ENCODE measurements around the gene BNIPL.

BNIPL gene

GRCh38 chr1:151069103-151069486, 32.7 kb downstream of the BNIPL start:
- no peaks in the 10 kb centered on the region for H3K9me3 ChIP-seq (ENCODE audit: control insufficient read depth, low read length)
- no peak overlapping the region for H3K4me3 ChIP-seq (ENCODE audit: insufficient read depth, low read depth, low read length)
- H3K36me3 ChIP-seq (ENCODE audit: control insufficient read depth, insufficient read depth, low read length): peaks cover 9% of the 10 kb centered on the region
- no peaks in the 10 kb centered on the region for H3K27me3 ChIP-seq (ENCODE audit: control insufficient read depth, insufficient read depth, low read length, poor library complexity, severe bottlenecking)
- 91 to 99% methylated on average over 4 to 5 of the region's 5 CpGs for WGBS, 2 experiments
- peaks cover 6% of the 10 kb centered on the region for H3K4me1 ChIP-seq (ENCODE audit: control insufficient read depth, insufficient read depth, low read length)
- no peak overlapping the region for H3K27ac ChIP-seq (ENCODE audit: insufficient read depth, low read depth, low read length, poor library complexity, severe bottlenecking)

GRCh38 chr1:151070474-151071276, 34.3 kb downstream of the BNIPL start, which contains the start of gene GABPB2:
Gene GABPB2, plus strand, starts transcription at chr1:151070761. Its CDS starts 17,429 bp downstream, at chr1:151088190.
- peaks cover 3% of the 10 kb centered on the region for H3K4me1 ChIP-seq (ENCODE audit: control insufficient read depth, insufficient read depth, low read length)
- H3K27me3 ChIP-seq (ENCODE audit: control insufficient read depth, insufficient read depth, low read length, poor library complexity, severe bottlenecking): no peaks in the 10 kb centered on the region
- H3K36me3 ChIP-seq (ENCODE audit: control insufficient read depth, insufficient read depth, low read length): peaks cover 6% of the 10 kb centered on the region
- peak within 1 kb of the TSS; percentile 95 for H3K27ac ChIP-seq (ENCODE audit: insufficient read depth, low read depth, low read length, poor library complexity, severe bottlenecking)
- peak within 1 kb of the TSS; percentile 85 for H3K4me3 ChIP-seq (ENCODE audit: insufficient read depth, low read depth, low read length)
- 1% methylated on average over 50 of the region's 50 CpGs for WGBS, 2 experiments
- H3K9me3 ChIP-seq (ENCODE audit: control insufficient read depth, low read length): no peaks in the 10 kb centered on the region

DNA sequence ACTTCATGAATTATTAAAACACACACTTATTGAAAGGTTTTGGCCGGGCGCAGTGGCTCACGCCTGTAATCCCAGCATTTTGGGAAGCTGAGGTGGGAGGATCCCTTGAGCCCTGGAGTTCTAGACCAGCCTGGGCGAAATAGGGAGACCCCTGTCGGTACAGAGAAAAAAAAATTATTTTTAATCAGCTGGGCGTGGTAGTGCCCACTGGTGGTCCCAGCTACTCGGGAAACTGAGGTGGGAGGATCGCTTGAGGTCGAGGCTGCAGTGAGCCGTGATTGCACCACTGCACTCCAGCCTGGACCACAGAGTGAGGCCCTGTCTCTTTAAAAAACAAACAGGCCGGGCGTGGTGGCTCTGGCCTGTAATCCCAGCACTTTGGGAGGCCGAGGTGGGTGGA, 35.8 kb downstream of the BNIPL start:
- 87 to 89% methylated on average over 13 of the region's 13 CpGs for WGBS, 2 experiments
- no peaks in the 10 kb centered on the region for H3K9me3 ChIP-seq (ENCODE audit: control insufficient read depth, low read length)
- no peak overlapping the region for H3K27ac ChIP-seq (ENCODE audit: insufficient read depth, low read depth, low read length, poor library complexity, severe bottlenecking)
- H3K4me1 ChIP-seq (ENCODE audit: control insufficient read depth, insufficient read depth, low read length): peaks cover 3% of the 10 kb centered on the region
- no peaks in the 10 kb centered on the region for H3K27me3 ChIP-seq (ENCODE audit: control insufficient read depth, insufficient read depth, low read length, poor library complexity, severe bottlenecking)
- H3K36me3 ChIP-seq (ENCODE audit: control insufficient read depth, insufficient read depth, low read length): peaks cover 1% of the 10 kb centered on the region
- H3K4me3 ChIP-seq (ENCODE audit: insufficient read depth, low read depth, low read length): no peak overlapping the region

- no peak overlapping the region for H3K4me3 ChIP-seq (ENCODE audit: insufficient read depth, low read depth, low read length)
- H3K9me3 ChIP-seq (ENCODE audit: control insufficient read depth, low read length): no peaks in the 10 kb centered on the region
- no peaks in the 10 kb centered on the region for H3K4me1 ChIP-seq (ENCODE audit: control insufficient read depth, insufficient read depth, low read length)
- no peaks in the 10 kb centered on the region for H3K27me3 ChIP-seq (ENCODE audit: control insufficient read depth, insufficient read depth, low read length, poor library complexity, severe bottlenecking)
- WGBS, 2 experiments: 80 to 94% methylated on average over 4 of the region's 4 CpGs
- H3K36me3 ChIP-seq (ENCODE audit: control insufficient read depth, insufficient read depth, low read length): no peaks in the 10 kb centered on the region
- H3K27ac ChIP-seq (ENCODE audit: insufficient read depth, low read depth, low read length, poor library complexity, severe bottlenecking): no peak overlapping the region
Measured at GRCh38 chr1:151085953-151086559, 49.7 kb downstream of the BNIPL start.
